Erythroblast (primary cell): ENCODE measurements around the gene KRT33A.

Source experiments
- GATA1 ChIP-seq: IDR thresholded peaks from 2 replicates; pipeline ENCODE4 v1.6.1; 2011; ENCODE audit warnings: low read depth, mild to moderate bottlenecking, control low read depth, low read length, moderate library complexity
- POLR2A ChIP-seq: IDR thresholded peaks from 2 replicates; pipeline ENCODE4 v1.6.1; 2011; ENCODE audit warnings: mild to moderate bottlenecking, low read length

DNA sequence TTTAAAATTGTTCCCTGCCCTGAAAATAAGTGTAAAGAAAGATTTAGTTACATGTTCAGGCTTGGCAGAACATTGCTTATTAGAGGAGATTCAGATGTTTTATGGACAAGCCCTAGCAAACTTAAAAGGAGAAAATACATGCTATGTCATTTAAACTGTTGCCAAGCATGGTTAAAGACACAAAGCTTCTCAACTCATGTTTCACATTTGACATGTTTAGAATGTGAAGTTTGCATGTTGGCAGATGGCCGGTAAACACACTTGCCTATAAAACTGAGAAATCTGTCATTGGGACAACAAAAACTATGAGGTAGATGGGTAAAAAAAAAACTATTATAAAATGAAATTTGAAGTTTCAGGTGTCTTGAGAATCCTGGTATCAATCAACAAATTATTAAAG lies 53.8 kb downstream of the KRT33A start:
- no peak for TF ChIP-seq POLR2A
- no peak for TF ChIP-seq GATA1
